Measurements from ENCODE around the gene ASTN2. TPM values are rescaled to one million over a fixed set of nuclear protein-coding genes. Genes with fewer than 3 reads are reported as not detected.

The ASTN2 gene
- total and polyA plus RNA-seq, 2 experiments from 2014 or later = 5.6 to 7.7 TPM

- peaks cover 2% of the 10 kb centered on the region for H3K4me1 ChIP-seq (ENCODE audit: low read depth)
- H3K9me3 ChIP-seq (ENCODE audit: low read depth) = no peaks in the 10 kb centered on the region
- TF ChIP-seq CTCF (IDR thresholded peaks at IDR 0.05; ENCODE audit: low read depth, low read length) = no peak
- H3K4me3 ChIP-seq = no peak overlapping the region
- no peak overlapping the region for H3K27ac ChIP-seq
- H3K27me3 ChIP-seq = no peaks in the 10 kb centered on the region
- no peak for DNase-seq (ENCODE audit: low read depth in 1 of 2, low spot score in 1 of 2)
- H3K36me3 ChIP-seq = no peaks in the 10 kb centered on the region
Observed at GRCh38 chr9:117304549-117304948, 110.3 kb downstream of the ASTN2 start.

DNA sequence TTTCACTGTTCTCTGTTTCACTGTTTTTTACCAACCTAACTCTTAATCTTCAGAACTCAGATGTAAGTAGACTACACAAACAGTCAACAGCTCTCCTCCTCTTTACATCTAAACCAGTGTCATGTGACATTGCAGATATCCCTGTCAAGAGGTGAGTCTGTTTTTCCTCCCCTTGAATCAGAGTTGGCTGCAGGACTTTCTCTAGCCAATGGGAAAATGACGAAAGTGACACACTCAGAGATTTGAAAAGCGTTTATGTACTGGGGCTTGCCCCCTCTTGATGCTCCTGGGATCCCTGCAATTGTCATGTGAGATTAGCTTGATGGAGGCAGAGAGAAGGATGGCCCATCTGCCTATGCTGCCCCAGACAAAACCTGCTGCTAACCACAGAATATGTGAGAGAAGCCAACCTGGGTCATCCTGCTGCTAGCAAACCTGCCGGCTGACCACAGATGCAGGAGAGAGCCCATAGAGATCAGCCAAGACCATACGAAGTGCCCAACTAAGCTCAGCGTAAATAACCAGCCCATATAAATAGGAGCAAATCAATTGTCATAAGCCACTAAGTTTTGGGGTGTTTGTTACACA lies 111.1 kb downstream of the ASTN2 start:
- H3K4me3 ChIP-seq = no peak overlapping the region
- DNase-seq (ENCODE audit: low read depth in 1 of 2, low spot score in 1 of 2) = no peak
- no peak overlapping the region for H3K27ac ChIP-seq
- no peaks in the 10 kb centered on the region for H3K9me3 ChIP-seq (ENCODE audit: low read depth)
- no peak for TF ChIP-seq CTCF (IDR thresholded peaks at IDR 0.05; ENCODE audit: low read depth, low read length)
- H3K4me1 ChIP-seq (ENCODE audit: low read depth) = peaks cover 6% of the 10 kb centered on the region
- no peaks in the 10 kb centered on the region for H3K27me3 ChIP-seq
- H3K36me3 ChIP-seq = no peaks in the 10 kb centered on the region

DNA sequence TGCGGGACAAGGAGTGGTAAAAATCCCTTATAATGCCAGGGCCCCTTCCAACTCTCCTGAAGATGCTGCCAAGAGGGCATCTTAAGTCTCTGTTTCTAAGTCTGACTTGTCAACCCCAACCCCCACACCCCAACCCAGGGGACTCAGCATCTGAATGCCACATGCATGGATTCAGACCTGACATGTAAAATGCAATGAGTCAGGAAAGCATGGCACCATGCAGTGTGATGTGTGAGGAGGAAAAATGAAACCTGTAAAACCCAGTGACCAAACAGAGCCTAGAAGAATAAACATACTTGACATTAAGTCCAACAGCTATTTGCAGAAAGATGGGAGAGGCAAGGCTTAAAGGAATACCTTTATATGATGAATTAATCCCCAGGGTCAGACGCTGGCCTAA lies 112.4 kb downstream of the ASTN2 start:
- DNase-seq (ENCODE audit: low read depth in 1 of 2, low spot score in 1 of 2) = no peak
- TF ChIP-seq CTCF (IDR thresholded peaks at IDR 0.05; ENCODE audit: low read depth, low read length) = no peak
- no peak overlapping the region for H3K27ac ChIP-seq
- H3K4me1 ChIP-seq (ENCODE audit: low read depth) = peaks cover 6% of the 10 kb centered on the region
- H3K36me3 ChIP-seq = no peaks in the 10 kb centered on the region
- no peaks in the 10 kb centered on the region for H3K9me3 ChIP-seq (ENCODE audit: low read depth)
- no peaks in the 10 kb centered on the region for H3K27me3 ChIP-seq
- no peak overlapping the region for H3K4me3 ChIP-seq

DNA sequence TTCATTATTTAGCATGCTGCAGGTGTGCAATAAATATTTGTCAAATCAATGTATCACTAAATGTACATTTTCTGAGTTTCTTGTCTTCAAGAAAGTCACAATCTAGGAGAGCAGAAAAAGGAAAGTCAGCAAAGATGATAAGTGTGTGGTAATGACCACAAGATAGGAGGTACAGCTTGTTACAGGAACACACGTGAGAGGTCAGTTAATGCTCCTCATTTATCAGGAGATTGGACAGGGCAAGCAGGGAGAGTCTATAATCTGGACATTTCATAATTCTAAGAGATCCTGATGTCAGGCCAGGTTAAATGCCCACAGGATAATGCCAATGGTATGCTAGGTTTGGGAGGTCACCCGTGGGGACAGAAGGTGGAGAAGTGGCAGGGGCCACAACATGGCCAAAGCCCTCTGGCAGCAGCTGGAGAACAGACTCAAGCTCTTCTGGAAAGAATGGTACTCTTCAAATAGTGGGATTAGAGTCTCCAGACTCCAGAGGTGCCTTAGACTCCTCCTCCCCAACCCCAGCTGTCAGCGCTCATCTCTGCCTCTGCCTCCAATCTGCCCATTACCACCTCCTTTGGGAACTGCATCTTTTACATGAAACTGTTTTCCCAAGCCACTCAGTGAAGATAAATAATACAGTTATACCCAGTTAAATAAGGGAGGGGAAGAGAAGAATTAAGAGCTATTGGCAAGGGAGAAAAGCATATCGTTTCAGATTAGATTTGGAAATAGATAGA lies 114.3 kb downstream of the ASTN2 start:
- Histone ChIP-seq H3K36me3 (no peaks in the 10 kb centered on the region), H3K27me3 (no peaks in the 10 kb centered on the region), H3K27ac (no peak overlapping the region), H3K4me1 (ENCODE audit: low read depth) (peaks cover 6% of the 10 kb centered on the region), H3K9me3 (ENCODE audit: low read depth) (no peaks in the 10 kb centered on the region), H3K4me3 (no peak overlapping the region)
- DNase-seq (ENCODE audit: low read depth in 1 of 2, low spot score in 1 of 2) = no peak
- no peak for TF ChIP-seq CTCF (IDR thresholded peaks at IDR 0.05; ENCODE audit: low read depth, low read length)

DNA sequence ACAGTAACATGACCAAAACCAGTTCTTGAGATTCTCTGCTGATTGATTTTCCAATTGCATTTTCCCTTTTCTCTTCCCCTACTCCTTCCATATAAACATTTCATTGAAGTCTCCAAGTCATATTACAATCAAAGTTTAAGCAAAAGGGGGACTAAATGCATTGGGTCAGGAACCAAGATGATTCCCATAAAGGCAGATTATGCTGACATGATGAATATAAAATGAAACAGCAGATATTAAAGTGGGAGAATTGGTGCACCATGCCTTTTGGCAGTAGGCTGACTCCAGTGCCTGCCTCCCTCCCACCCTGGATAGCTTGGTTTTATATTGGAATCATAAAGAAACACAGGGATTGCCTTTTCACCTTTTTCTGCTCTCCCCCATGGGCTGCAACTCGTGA lies 118.4 kb downstream of the ASTN2 start:
- Histone ChIP-seq H3K4me1 (ENCODE audit: low read depth) (peaks cover 4% of the 10 kb centered on the region), H3K36me3 (no peaks in the 10 kb centered on the region), H3K27me3 (no peaks in the 10 kb centered on the region), H3K27ac (no peak overlapping the region), H3K9me3 (ENCODE audit: low read depth) (no peaks in the 10 kb centered on the region), H3K4me3 (no peak overlapping the region)
- no peak for TF ChIP-seq CTCF (IDR thresholded peaks at IDR 0.05; ENCODE audit: low read depth, low read length)
- DNase-seq (ENCODE audit: low read depth in 1 of 2, low spot score in 1 of 2) = no peak
